H1 (cell line): Measurements from ENCODE around the gene PAX3. TPM values are rescaled to one million over a fixed set of nuclear protein-coding genes. Genes with fewer than 3 reads are reported as not detected.

Experiments used
- ATF2 ChIP-seq: IDR thresholded peaks from 2 replicates; pipeline ENCODE4 v1.6.1; 2012; ENCODE audit warnings: low read length, inconsistent platforms
- NANOG ChIP-seq: IDR thresholded peaks from 2 replicates; pipeline ENCODE4 v1.6.1; 2011; ENCODE audit warnings: low read length, low read depth, mild to moderate bottlenecking, inconsistent platforms; ENCODE audit not compliant: insufficient read depth, poor library complexity, severe bottlenecking
- ZNF274 ChIP-seq: IDR thresholded peaks from 2 replicates; pipeline ENCODE4 v1.7.0; 2012; ENCODE audit warnings: low read length, borderline replicate concordance; ENCODE audit errors: extremely low read depth
- polyA plus RNA-seq, 7 experiments: library from polyadenylated mRNA; depleted of rRNA in 3 of 7; stranded (reverse) in 5 of 7; unstranded in 2 of 7; fragments of >200 nt in 5 of 7; fragments of 200-250 nt in 2 of 7; gene quantifications; 1 replicate in 5 of 7; 2 replicates in 1 of 7; 4 replicates in 1 of 7; pipeline versions ENCODE4 v1.2.1 to v1.2.3, GENCODE V29; 2011 to 2013; ENCODE audit warnings: missing spikeins in 2 of 7, mixed read lengths in 2 of 7
- total RNA-seq: library from RNA; stranded (reverse); fragmentation: NEBNext Ultra II Directional; extraction: Animal tissue kit (Norgen Biotek cat#: 25700); gene quantifications from 2 replicates; pipeline ENCODE4 v1.2.1, GENCODE V29; 2021

PAX3 gene
- total and polyA plus RNA-seq, 2 of the 8 experiments (the other 6 are each of a cell fraction or from before 2014, with no cell fraction given), result 0.33 TPM; not detected in 1

GRCh38 chr2:222301053-222301795, 2.4 kb upstream of the PAX3 start (continued):
- no peak for TF ChIP-seq ATF2
- no peak for TF ChIP-seq NANOG
- no peak for TF ChIP-seq ZNF274
